CD4-positive, alpha-beta T cell (primary cell): ENCODE results near the gene TREX2. TPM values are rescaled to one million over a fixed set of nuclear protein-coding genes. Genes with fewer than 3 reads are reported as not detected.

ENCODE experiments used
- ATAC-seq: fragments of 200-7000 bp; cut with Tn5 transposase; one replicate; pipeline ENCODE4 v1.10.0; 2022; ENCODE audit warnings: mild to moderate bottlenecking; ENCODE audit not compliant: poor library complexity
- CTCF ChIA-PET: fragments of 350-600 bp; sonication (Branson Sonifier 250); formaldehyde crosslinking; loops from one replicate; lab custom pipeline; 2021; ENCODE audit warnings: antibody characterized with exemption, inconsistent platforms; lab: Charles Lee
- POLR2A ChIA-PET: fragments of 350-600 bp; sonication (Branson Sonifier 250); formaldehyde crosslinking; loops from one replicate; lab custom pipeline; 2021; ENCODE audit warnings: antibody characterized with exemption, inconsistent platforms; lab: Charles Lee
- DNase-seq, 14 experiments: peaks; one replicate each; pipeline ENCODE4 v3.0.0-alpha.2; 2013 to 2020; ENCODE audit warnings: mixed read lengths in 2 of 14
- H3K27ac ChIP-seq, 2 donors: one replicate each; pipeline versions ENCODE4 v1.5.1 to v1.7.0; 2013; ENCODE audit warnings: low read length in 2 of 2, low read depth in 1 of 2, mild to moderate bottlenecking in 1 of 2
- H3K27me3 ChIP-seq, 2 experiments: 1 replicate in 1 of 2; 2 replicates in 1 of 2; pipeline versions ENCODE4 v1.6.1 to v1.7.0; 2013; ENCODE audit warnings: low read length in 2 of 2, control low read depth in 1 of 2, mild to moderate bottlenecking in 1 of 2, moderate library complexity in 1 of 2; ENCODE audit not compliant: insufficient read depth in 2 of 2, control insufficient read depth in 1 of 2
- H3K36me3 ChIP-seq: one replicate; pipeline ENCODE4 v1.6.1; 2013; ENCODE audit warnings: low read length, control low read depth; ENCODE audit not compliant: insufficient read depth
- H3K4me1 ChIP-seq: one replicate; pipeline ENCODE4 v1.6.1; 2013; ENCODE audit warnings: low read length, control low read depth; ENCODE audit not compliant: insufficient read depth
- H3K4me3 ChIP-seq: one replicate; pipeline ENCODE4 v1.5.1; 2013; ENCODE audit warnings: mild to moderate bottlenecking, low read length, moderate library complexity
- H3K9me3 ChIP-seq, 2 experiments: 1 replicate in 1 of 2; 2 replicates in 1 of 2; pipeline versions ENCODE4 v1.6.1 to v1.7.0; 2013; ENCODE audit warnings: low read length in 2 of 2, mild to moderate bottlenecking in 2 of 2, control low read depth in 1 of 2, moderate library complexity in 1 of 2; ENCODE audit not compliant: control insufficient read depth in 1 of 2, insufficient read depth in 1 of 2
- H3K27ac Mint-ChIP-seq: one replicate; pipeline ENCODE4 v1.8.0; 2020; ENCODE audit warnings: mixed read lengths
- H3K27me3 Mint-ChIP-seq: one replicate; pipeline ENCODE4 v1.8.0; 2021; ENCODE audit warnings: mixed read lengths
- H3K36me3 Mint-ChIP-seq: one replicate; pipeline ENCODE4 v1.8.0; 2021; ENCODE audit warnings: low read depth, mixed read lengths
- H3K4me1 Mint-ChIP-seq: one replicate; pipeline ENCODE4 v1.8.0; 2021; ENCODE audit warnings: low read depth, mixed read lengths
- H3K4me3 Mint-ChIP-seq: one replicate; pipeline ENCODE4 v1.8.0; 2020; ENCODE audit warnings: mild to moderate bottlenecking, mixed read lengths
- H3K9me3 Mint-ChIP-seq: one replicate; pipeline ENCODE4 v1.8.0; 2020; ENCODE audit warnings: mixed read lengths
- intact Hi-C, 2 experiments: fragments of 100-400 bp; cut with DNase I in 1 of 2; cut with micrococcal nuclease in 1 of 2; formaldehyde crosslinking; loops; one replicate each; pipeline versions ENCODE4 v1.15.1 to v1.9.0; 2023 to 2025; cut with DNase I, micrococcal nuclease
- total RNA-seq, 174 experiments: library from RNA in 2 of 174; stranded (reverse) in 2 of 174; gene quantifications; one replicate each; pipeline ENCODE4 v1.2.3 and lab custom pipeline; 2021 to 2026
- TF ChIP-seq, protein P1 (sequence below): fragments of 200-600 bp; IDR thresholded peaks from one replicate; pipeline ENCODE4 v1.8.0; 2022; ENCODE audit warnings: antibody characterized with exemption, mild to moderate bottlenecking

TREX2 gene
- total RNA-seq, 2 experiments from 2014 or later, result 1.1 to 1.4 TPM

DNA sequence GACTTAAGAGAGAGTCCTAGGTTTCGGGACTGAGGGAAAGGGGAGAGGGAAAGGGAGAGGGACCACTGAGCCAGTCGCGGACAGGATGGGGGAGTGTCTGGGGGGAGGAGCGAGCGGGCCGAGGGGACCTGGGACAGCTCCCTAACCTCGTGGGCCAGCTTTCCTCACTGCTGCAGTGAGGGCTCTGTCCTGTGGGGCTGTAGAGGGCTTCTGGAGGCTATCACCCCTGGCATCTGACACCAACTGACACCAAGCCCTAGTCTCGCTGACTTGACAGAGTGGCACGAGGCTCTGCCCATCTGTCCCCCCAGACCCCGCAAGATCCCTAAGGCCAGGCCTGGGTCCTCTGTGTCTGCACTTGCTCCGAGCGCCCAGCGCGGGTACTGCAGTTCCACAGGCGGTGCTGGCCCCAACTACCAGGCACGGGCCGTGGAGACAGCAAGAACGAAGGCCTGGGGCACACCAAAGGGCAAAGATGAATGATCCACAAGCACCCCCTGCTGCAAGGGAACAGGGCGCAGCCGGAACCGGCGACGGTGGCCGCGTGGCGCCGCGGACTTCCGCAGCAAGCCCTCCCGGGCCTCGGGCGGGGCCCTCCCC is 24.1 kb upstream of the TREX2 start:
- Mint-ChIP-seq H3K27ac (peak overlapping the region; percentile 84), H3K4me1 (peaks cover 6% of the 10 kb centered on the region), H3K4me3 (peak overlapping the region; percentile 87), H3K9me3 (no peaks in the 10 kb centered on the region), H3K36me3 (no peaks in the 10 kb centered on the region), H3K27me3 (no peaks in the 10 kb centered on the region)
- peak; percentile 35 for ATAC-seq
- Histone ChIP-seq H3K4me3 (peak overlapping the region; percentile 75), H3K4me1 (peaks cover 34% of the 10 kb centered on the region), H3K27ac (peak overlapping the region in 1 of 2 donors; percentile 46), H3K9me3 (no peaks in the 10 kb centered on the region), H3K27me3 (no peaks in the 10 kb centered on the region), H3K36me3 (peaks cover 10% of the 10 kb centered on the region)
- TF ChIP-seq, protein P1, sequence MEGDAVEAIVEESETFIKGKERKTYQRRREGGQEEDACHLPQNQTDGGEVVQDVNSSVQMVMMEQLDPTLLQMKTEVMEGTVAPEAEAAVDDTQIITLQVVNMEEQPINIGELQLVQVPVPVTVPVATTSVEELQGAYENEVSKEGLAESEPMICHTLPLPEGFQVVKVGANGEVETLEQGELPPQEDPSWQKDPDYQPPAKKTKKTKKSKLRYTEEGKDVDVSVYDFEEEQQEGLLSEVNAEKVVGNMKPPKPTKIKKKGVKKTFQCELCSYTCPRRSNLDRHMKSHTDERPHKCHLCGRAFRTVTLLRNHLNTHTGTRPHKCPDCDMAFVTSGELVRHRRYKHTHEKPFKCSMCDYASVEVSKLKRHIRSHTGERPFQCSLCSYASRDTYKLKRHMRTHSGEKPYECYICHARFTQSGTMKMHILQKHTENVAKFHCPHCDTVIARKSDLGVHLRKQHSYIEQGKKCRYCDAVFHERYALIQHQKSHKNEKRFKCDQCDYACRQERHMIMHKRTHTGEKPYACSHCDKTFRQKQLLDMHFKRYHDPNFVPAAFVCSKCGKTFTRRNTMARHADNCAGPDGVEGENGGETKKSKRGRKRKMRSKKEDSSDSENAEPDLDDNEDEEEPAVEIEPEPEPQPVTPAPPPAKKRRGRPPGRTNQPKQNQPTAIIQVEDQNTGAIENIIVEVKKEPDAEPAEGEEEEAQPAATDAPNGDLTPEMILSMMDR, result no peak
- ChIA-PET CTCF (interaction anchor here (0.6 to 1.4 kb wide), 7 partner anchors 9 to 528 kb away, joined by 3 to 28 read pairs (median 4); no protein-coding TSS in a partner anchor), POLR2A (no interaction called here)
- intact Hi-C loops, result loop anchor here (1.0 to 5.0 kb wide), 5 partner anchors 127 to 529 kb away; partner anchors contain the start of genes CCNQ (in 1 of the 2) and ZNF275 (in 1 of the 2)
- DNase-seq, result peak in 3 of 14 experiments; percentile 14 to 45 (median 31)

GRCh38 chrX:153468008-153468580 is 22.2 kb upstream of the TREX2 start:
- Mint-ChIP-seq H3K9me3 (no peaks in the 10 kb centered on the region), H3K4me3 (peak overlapping the region; percentile 31)
- peaks cover 17% of the 10 kb centered on the region for H3K36me3 ChIP-seq

GRCh38 chrX:153465691-153466380 is 20.0 kb upstream of the TREX2 start:
- Histone ChIP-seq H3K36me3 (peaks cover 21% of the 10 kb centered on the region), H3K27me3 (no peaks in the 10 kb centered on the region), H3K9me3 (no peaks in the 10 kb centered on the region), H3K4me1 (peaks cover 17% of the 10 kb centered on the region), H3K27ac (no peak overlapping the region), H3K4me3 (no peak overlapping the region)
- ChIA-PET CTCF (no interaction called here), POLR2A (no interaction called here)
- Mint-ChIP-seq H3K4me1 (peaks cover under 1% of the 10 kb centered on the region), H3K27me3 (no peaks in the 10 kb centered on the region), H3K4me3 (no peak overlapping the region), H3K27ac (no peak overlapping the region), H3K9me3 (no peaks in the 10 kb centered on the region), H3K36me3 (peaks cover 22% of the 10 kb centered on the region)
- ATAC-seq (no peak), DNase-seq (no peak)
- intact Hi-C loops, result no loop called here
- TF ChIP-seq, protein P1, result no peak

More at GRCh38 chrX:153468008-153468580, 22.2 kb upstream of the TREX2 start:
- no peaks in the 10 kb centered on the region for H3K27me3 ChIP-seq
- DNase-seq (no peak), ATAC-seq (no peak)
- TF ChIP-seq, protein P1, result no peak
- H3K4me1 ChIP-seq, result peaks cover 25% of the 10 kb centered on the region
- no peak overlapping the region for H3K27ac ChIP-seq
- Mint-ChIP-seq H3K4me1 (peaks cover 6% of the 10 kb centered on the region), H3K27me3 (no peaks in the 10 kb centered on the region), H3K27ac (no peak overlapping the region), H3K36me3 (peaks cover 9% of the 10 kb centered on the region)
- intact Hi-C loops, result no loop called here
- ChIA-PET CTCF (no interaction called here), POLR2A (no interaction called here)
- H3K9me3 ChIP-seq, result no peaks in the 10 kb centered on the region
- H3K4me3 ChIP-seq, result no peak overlapping the region
